ENCODE measurements around the gene PRR5.

GRCh38 chr22:44786610-44787009, 84.6 kb downstream of the PRR5 start:
- no peak for TF ChIP-seq POLR2AphosphoS5 (IDR thresholded peaks at IDR 0.05; ENCODE audit: low read depth)
- TF ChIP-seq ETS1 (IDR thresholded peaks at IDR 0.05): no peak
- TF ChIP-seq CTCF (conservative IDR thresholded peaks at IDR 0.05; ENCODE audit: low read depth in 2 of 2): no peak
- no peak for TF ChIP-seq EZH2 (IDR thresholded peaks at IDR 0.05; ENCODE audit: low read depth, unreplicated experiment)
- no peak for TF ChIP-seq STAT1 (IDR thresholded peaks at IDR 0.05; ENCODE audit: unreplicated experiment)
- TF ChIP-seq CREB1 (CRISPR knock-in tag; IDR thresholded peaks at IDR 0.05; ENCODE audit: low read depth): no peak
- TF ChIP-seq, protein P1, sequence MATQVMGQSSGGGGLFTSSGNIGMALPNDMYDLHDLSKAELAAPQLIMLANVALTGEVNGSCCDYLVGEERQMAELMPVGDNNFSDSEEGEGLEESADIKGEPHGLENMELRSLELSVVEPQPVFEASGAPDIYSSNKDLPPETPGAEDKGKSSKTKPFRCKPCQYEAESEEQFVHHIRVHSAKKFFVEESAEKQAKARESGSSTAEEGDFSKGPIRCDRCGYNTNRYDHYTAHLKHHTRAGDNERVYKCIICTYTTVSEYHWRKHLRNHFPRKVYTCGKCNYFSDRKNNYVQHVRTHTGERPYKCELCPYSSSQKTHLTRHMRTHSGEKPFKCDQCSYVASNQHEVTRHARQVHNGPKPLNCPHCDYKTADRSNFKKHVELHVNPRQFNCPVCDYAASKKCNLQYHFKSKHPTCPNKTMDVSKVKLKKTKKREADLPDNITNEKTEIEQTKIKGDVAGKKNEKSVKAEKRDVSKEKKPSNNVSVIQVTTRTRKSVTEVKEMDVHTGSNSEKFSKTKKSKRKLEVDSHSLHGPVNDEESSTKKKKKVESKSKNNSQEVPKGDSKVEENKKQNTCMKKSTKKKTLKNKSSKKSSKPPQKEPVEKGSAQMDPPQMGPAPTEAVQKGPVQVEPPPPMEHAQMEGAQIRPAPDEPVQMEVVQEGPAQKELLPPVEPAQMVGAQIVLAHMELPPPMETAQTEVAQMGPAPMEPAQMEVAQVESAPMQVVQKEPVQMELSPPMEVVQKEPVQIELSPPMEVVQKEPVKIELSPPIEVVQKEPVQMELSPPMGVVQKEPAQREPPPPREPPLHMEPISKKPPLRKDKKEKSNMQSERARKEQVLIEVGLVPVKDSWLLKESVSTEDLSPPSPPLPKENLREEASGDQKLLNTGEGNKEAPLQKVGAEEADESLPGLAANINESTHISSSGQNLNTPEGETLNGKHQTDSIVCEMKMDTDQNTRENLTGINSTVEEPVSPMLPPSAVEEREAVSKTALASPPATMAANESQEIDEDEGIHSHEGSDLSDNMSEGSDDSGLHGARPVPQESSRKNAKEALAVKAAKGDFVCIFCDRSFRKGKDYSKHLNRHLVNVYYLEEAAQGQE (IDR thresholded peaks at IDR 0.05; ENCODE audit: unreplicated experiment): no peak
- no peak for TF ChIP-seq ZNF331 (CRISPR knock-in tag; IDR thresholded peaks at IDR 0.05; ENCODE audit: low read depth)
- TF ChIP-seq EZH2phosphoT487 (IDR thresholded peaks at IDR 0.05; ENCODE audit: unreplicated experiment): no peak
- no peak for TF ChIP-seq JUNB (IDR thresholded peaks at IDR 0.05; ENCODE audit: unreplicated experiment)
- TF ChIP-seq NANOG (IDR thresholded peaks at IDR 0.05; ENCODE audit: borderline replicate concordance): no peak
- TF ChIP-seq ZNF462 (CRISPR knock-in tag; IDR thresholded peaks at IDR 0.05): no peak
- no peak for TF ChIP-seq ZNF114 (CRISPR knock-in tag; IDR thresholded peaks at IDR 0.05)

All from GM23338 (cell line).